Measurements from ENCODE around the gene IGF2BP1.

DNA sequence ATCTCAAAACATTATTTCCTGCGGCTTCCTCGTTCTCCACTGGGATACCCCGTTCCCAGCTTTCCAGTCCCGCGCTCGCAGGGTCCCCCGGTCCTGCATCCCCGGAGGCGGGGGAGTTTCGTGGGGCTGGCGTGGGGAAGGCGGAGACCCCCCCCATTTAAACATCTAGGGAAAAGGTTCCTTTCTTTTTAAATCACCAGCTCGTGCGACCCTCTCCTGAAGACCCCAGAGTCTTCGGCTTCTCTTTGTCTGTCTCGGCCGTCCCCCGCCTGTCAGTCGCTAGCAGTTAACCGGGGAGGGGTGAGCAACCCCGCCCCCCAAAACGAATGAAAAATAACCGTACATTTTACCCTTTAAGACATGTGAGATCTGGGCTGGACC, 473 bp upstream of the IGF2BP1 start:
- TF ChIP-seq, protein P1, sequence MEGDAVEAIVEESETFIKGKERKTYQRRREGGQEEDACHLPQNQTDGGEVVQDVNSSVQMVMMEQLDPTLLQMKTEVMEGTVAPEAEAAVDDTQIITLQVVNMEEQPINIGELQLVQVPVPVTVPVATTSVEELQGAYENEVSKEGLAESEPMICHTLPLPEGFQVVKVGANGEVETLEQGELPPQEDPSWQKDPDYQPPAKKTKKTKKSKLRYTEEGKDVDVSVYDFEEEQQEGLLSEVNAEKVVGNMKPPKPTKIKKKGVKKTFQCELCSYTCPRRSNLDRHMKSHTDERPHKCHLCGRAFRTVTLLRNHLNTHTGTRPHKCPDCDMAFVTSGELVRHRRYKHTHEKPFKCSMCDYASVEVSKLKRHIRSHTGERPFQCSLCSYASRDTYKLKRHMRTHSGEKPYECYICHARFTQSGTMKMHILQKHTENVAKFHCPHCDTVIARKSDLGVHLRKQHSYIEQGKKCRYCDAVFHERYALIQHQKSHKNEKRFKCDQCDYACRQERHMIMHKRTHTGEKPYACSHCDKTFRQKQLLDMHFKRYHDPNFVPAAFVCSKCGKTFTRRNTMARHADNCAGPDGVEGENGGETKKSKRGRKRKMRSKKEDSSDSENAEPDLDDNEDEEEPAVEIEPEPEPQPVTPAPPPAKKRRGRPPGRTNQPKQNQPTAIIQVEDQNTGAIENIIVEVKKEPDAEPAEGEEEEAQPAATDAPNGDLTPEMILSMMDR (IDR thresholded peaks at IDR 0.05; ENCODE audit: borderline replicate concordance, extremely low read depth, low read length, poor library complexity, severe bottlenecking) = no peak
- TF ChIP-seq EZH2 (IDR thresholded peaks at IDR 0.05; ENCODE audit: borderline replicate concordance, low read depth, low read length, severe bottlenecking) = no peak
